H1 (cell line): ENCODE results near the gene RERE. TPM values are rescaled to one million over a fixed set of nuclear protein-coding genes. Genes with fewer than 3 reads are reported as not detected.

ENCODE experiments used
- CTCF ChIA-PET: fragments of 300-600 bp; sonication (Branson Sonifier 250); formaldehyde crosslinking; loops from one replicate; lab custom pipeline; 2021; ENCODE audit not compliant: partially characterized antibody; lab: Charles Lee
- POLR2A ChIA-PET: fragments of 300-600 bp; sonication (Branson Sonifier 250); formaldehyde crosslinking; loops from one replicate; lab custom pipeline; 2021; ENCODE audit warnings: inconsistent platforms; ENCODE audit not compliant: partially characterized antibody; lab: Charles Lee
- DNase-seq, 2 experiments: peaks; one replicate each; pipeline versions ENCODE4 v3.0.0 to v3.0.0-alpha.2; 2010 to 2022; ENCODE audit warnings: low spot score in 2 of 2, low read depth in 1 of 2, mixed read lengths in 1 of 2
- FAIRE-seq: peaks from 2 replicates; lab custom pipeline; 2011; peaks lifted over from hg19 to GRCh38; lab: Jason Lieb, UNC
- H2AFZ ChIP-seq: 2 replicates; pipeline ENCODE4 v1.8.1; 2012; ENCODE audit warnings: low read length, inconsistent platforms
- H2AK5ac ChIP-seq: 2 replicates; pipeline ENCODE4 v1.6.1; 2013; ENCODE audit warnings: low read depth, low read length
- H2BK120ac ChIP-seq: replicated peaks from 2 replicates; pipeline ENCODE3; 2013; ENCODE audit warnings: low read depth, low read length, inconsistent platforms
- H2BK12ac ChIP-seq: 2 replicates; pipeline ENCODE4 v1.6.1; 2013; ENCODE audit warnings: low read depth, low read length
- H2BK15ac ChIP-seq: 2 replicates; pipeline ENCODE4 v1.6.1; 2013; ENCODE audit warnings: low read length
- H2BK20ac ChIP-seq: 2 replicates; pipeline ENCODE4 v1.6.1; 2013; ENCODE audit warnings: low read length
- H2BK5ac ChIP-seq: 2 replicates; pipeline ENCODE4 v1.6.1; 2013; ENCODE audit warnings: low read depth, low read length
- H3K14ac ChIP-seq: 2 replicates; pipeline ENCODE4 v1.6.1; 2013; ENCODE audit warnings: inconsistent platforms; ENCODE audit not compliant: insufficient read length
- H3K18ac ChIP-seq: 2 replicates; pipeline ENCODE4 v1.6.1; 2013; ENCODE audit warnings: low read length; ENCODE audit errors: extremely low read depth
- H3K23ac ChIP-seq: 2 replicates; pipeline ENCODE4 v1.6.1; 2013; ENCODE audit warnings: inconsistent platforms; ENCODE audit not compliant: insufficient read length
- H3K23me2 ChIP-seq: 2 replicates; pipeline ENCODE4 v1.6.1; 2013; ENCODE audit warnings: low read depth, low read length
- H3K27ac ChIP-seq: 2 replicates; pipeline ENCODE4 v1.6.1; 2011; ENCODE audit warnings: low read depth, low read length, inconsistent platforms
- H3K27me3 ChIP-seq, 4 experiments: replicated peaks in 1 of 4; 1 replicate in 1 of 4; 2 replicates in 3 of 4; pipeline versions ENCODE4 v1.6.1 to v1.8.1; 2011 to 2013; ENCODE audit warnings: low read length in 3 of 4, mild to moderate bottlenecking in 3 of 4, inconsistent platforms in 2 of 4, mixed read lengths in 2 of 4, moderate library complexity in 1 of 4; ENCODE audit not compliant: control insufficient read depth in 3 of 4, insufficient read depth in 3 of 4; ENCODE audit errors: extremely low read depth in 1 of 4
- H3K36me3 ChIP-seq, 4 experiments: 2 replicates each; pipeline versions ENCODE4 v1.6.1 to v1.8.1; 2011 to 2013; ENCODE audit warnings: mild to moderate bottlenecking in 4 of 4, low read length in 3 of 4, moderate library complexity in 2 of 4, control low read depth in 1 of 4, inconsistent platforms in 1 of 4; ENCODE audit not compliant: insufficient read depth in 4 of 4, control insufficient read depth in 2 of 4
- H3K4ac ChIP-seq: replicated peaks from 2 replicates; pipeline ENCODE3; 2013; ENCODE audit warnings: low read length, low read depth, mixed read lengths, inconsistent platforms; ENCODE audit not compliant: insufficient read length
- H3K4me1 ChIP-seq, 4 experiments: replicated peaks in 1 of 4; 1 replicate in 1 of 4; 2 replicates in 3 of 4; pipeline versions ENCODE4 v1.6.1 to v1.8.1; 2011 to 2013; ENCODE audit warnings: low read length in 3 of 4, inconsistent platforms in 2 of 4, mixed read lengths in 1 of 4; ENCODE audit not compliant: insufficient read depth in 4 of 4, control insufficient read depth in 3 of 4
- H3K4me2 ChIP-seq, 2 experiments: 2 replicates each; pipeline versions ENCODE4 v1.6.1 to v1.8.1; 2011 to 2013; ENCODE audit warnings: low read depth in 2 of 2, low read length in 2 of 2, control low read depth in 1 of 2, inconsistent platforms in 1 of 2, mild to moderate bottlenecking in 1 of 2; ENCODE audit not compliant: insufficient read depth in 1 of 2
- H3K4me3 ChIP-seq, 4 experiments: fragments of 200-600, 300-600 bp in 1 of 4; sonication (generic), shearing (Covaris generic), sonication (Bioruptor Twin) in 1 of 4; 2 replicates each; pipeline versions ENCODE4 v1.5.1 to v1.8.1; 2011 to 2016; ENCODE audit warnings: low read length in 4 of 4, low read depth in 3 of 4, control low read depth in 2 of 4, inconsistent platforms in 2 of 4, mild to moderate bottlenecking in 2 of 4, mixed read lengths in 1 of 4, moderate library complexity in 1 of 4; ENCODE audit not compliant: insufficient read depth in 2 of 4; ENCODE audit errors: extremely low read depth in 1 of 4
- H3K56ac ChIP-seq: replicated peaks from 2 replicates; pipeline ENCODE3; 2013; ENCODE audit warnings: low read depth, mild to moderate bottlenecking, mixed read lengths, low read length, inconsistent platforms; ENCODE audit not compliant: insufficient read length
- H3K79me1 ChIP-seq: 2 replicates; pipeline ENCODE4 v1.6.1; 2013; ENCODE audit warnings: low read depth, low read length, control low read depth
- H3K79me2 ChIP-seq, 2 experiments: 2 replicates each; pipeline versions ENCODE4 v1.6.1 to v1.8.1; 2012 to 2013; ENCODE audit warnings: low read length in 2 of 2, mild to moderate bottlenecking in 2 of 2, inconsistent platforms in 1 of 2; ENCODE audit not compliant: insufficient read depth in 2 of 2, control insufficient read depth in 1 of 2
- H3K9ac ChIP-seq, 4 experiments: replicated peaks in 1 of 4; 1 replicate in 1 of 4; 2 replicates in 3 of 4; pipeline versions ENCODE4 v1.6.1 to v1.8.1; 2011 to 2013; ENCODE audit warnings: low read depth in 3 of 4, low read length in 3 of 4, control low read depth in 2 of 4, mild to moderate bottlenecking in 2 of 4, moderate library complexity in 2 of 4, inconsistent platforms in 1 of 4; ENCODE audit errors: extremely low read depth in 1 of 4
- H3K9me3 ChIP-seq, 2 experiments: 2 replicates each; pipeline versions ENCODE4 v1.6.1 to v1.8.1; 2012 to 2013; ENCODE audit warnings: mild to moderate bottlenecking in 2 of 2, moderate library complexity in 2 of 2, control low read depth in 1 of 2, inconsistent platforms in 1 of 2, low read depth in 1 of 2, low read length in 1 of 2, mixed read lengths in 1 of 2; ENCODE audit not compliant: insufficient read depth in 2 of 2
- H4K20me1 ChIP-seq, 2 experiments: replicated peaks in 1 of 2; 2 replicates each; pipeline versions ENCODE3 to v1.8.1; 2011 to 2013; ENCODE audit warnings: inconsistent platforms in 2 of 2, low read length in 2 of 2, mild to moderate bottlenecking in 1 of 2; ENCODE audit not compliant: insufficient read depth in 2 of 2, control insufficient read depth in 1 of 2
- H4K5ac ChIP-seq: 2 replicates; pipeline ENCODE4 v1.6.1; 2013; ENCODE audit warnings: low read length, low read depth, mixed read lengths, inconsistent platforms; ENCODE audit not compliant: insufficient read length
- H4K8ac ChIP-seq: 2 replicates; pipeline ENCODE4 v1.8.0; 2013; ENCODE audit warnings: mild to moderate bottlenecking, moderate library complexity, low read length, inconsistent platforms; ENCODE audit not compliant: insufficient read depth; ENCODE audit errors: extremely low read depth
- H4K91ac ChIP-seq: replicated peaks from 2 replicates; pipeline ENCODE3; 2013; ENCODE audit warnings: low read length, mixed read lengths, inconsistent platforms; ENCODE audit not compliant: insufficient read length
- BACH1 ChIP-seq: IDR thresholded peaks from 2 replicates; pipeline ENCODE4 v1.6.1; 2012; ENCODE audit warnings: low read length, improper control_type of control experiment
- BCL11A ChIP-seq, 2 experiments: IDR thresholded peaks; one replicate each; pipeline ENCODE4 v1.6.1; 2011; ENCODE audit warnings: low read depth in 2 of 2, low read length in 2 of 2, mild to moderate bottlenecking in 2 of 2
- CEBPB ChIP-seq: IDR thresholded peaks from 2 replicates; pipeline ENCODE4 v1.6.1; 2012; ENCODE audit warnings: low read depth, low read length
- CHD2 ChIP-seq: IDR thresholded peaks from 2 replicates; pipeline ENCODE4 v1.6.1; 2012; ENCODE audit warnings: low read length, improper control_type of control experiment
- JUND ChIP-seq: IDR thresholded peaks from 2 replicates; pipeline ENCODE4 v1.6.1; 2011; ENCODE audit warnings: mild to moderate bottlenecking, improper control_type of control experiment, low read length
- POU5F1 ChIP-seq: IDR thresholded peaks from 2 replicates; pipeline ENCODE4 v1.6.1; 2011; ENCODE audit warnings: low read depth, mild to moderate bottlenecking, low read length, moderate library complexity
- SP2 ChIP-seq: IDR thresholded peaks from 2 replicates; pipeline ENCODE4 v1.6.1; 2012; ENCODE audit warnings: mild to moderate bottlenecking, low read length, inconsistent platforms
- WGBS, 2 experiments: shearing (Covaris generic) in 1 of 2; methylation state at CpG; one replicate each; pipeline versions ENCODE4 v1.1.6 to v1.1.7; 2013 to 2015; ENCODE audit warnings: low lambda C conversion rate in 2 of 2, mixed read lengths in 2 of 2, inconsistent platforms in 1 of 2, low coverage in 1 of 2, missing lambda C conversion rate in 1 of 2; ENCODE audit not compliant: insufficient replicate concordance in 2 of 2, insufficient coverage in 1 of 2, insufficient read length in 1 of 2; ENCODE audit errors: extremely low coverage in 1 of 2, missing lambda C conversion rate in 1 of 2; 5-methylcytosine and 5-hydroxymethylcytosine counted together
- polyA plus RNA-seq, 7 experiments: library from polyadenylated mRNA; depleted of rRNA in 3 of 7; stranded (reverse) in 5 of 7; unstranded in 2 of 7; fragments of >200 nt in 5 of 7; fragments of 200-250 nt in 2 of 7; gene quantifications; 1 replicate in 5 of 7; 2 replicates in 1 of 7; 4 replicates in 1 of 7; pipeline versions ENCODE4 v1.2.1 to v1.2.3, GENCODE V29; 2011 to 2013; ENCODE audit warnings: missing spikeins in 2 of 7, mixed read lengths in 2 of 7
- total RNA-seq: library from RNA; stranded (reverse); fragmentation: NEBNext Ultra II Directional; extraction: Animal tissue kit (Norgen Biotek cat#: 25700); gene quantifications from 2 replicates; pipeline ENCODE4 v1.2.1, GENCODE V29; 2021
- TF ChIP-seq, protein P1 (sequence below), 3 experiments: IDR thresholded peaks; 1 replicate in 2 of 3; 2 replicates in 1 of 3; pipeline versions ENCODE4 v1.5.1 to v1.6.1; 2011; ENCODE audit warnings: low read length in 3 of 3, mild to moderate bottlenecking in 3 of 3, inconsistent platforms in 2 of 3, low read depth in 1 of 3, moderate library complexity in 1 of 3; ENCODE audit not compliant: insufficient read depth in 1 of 3; ENCODE audit errors: control extremely low read depth in 1 of 3
- TF ChIP-seq, protein P2 (sequence below): IDR thresholded peaks from 2 replicates; pipeline ENCODE4 v1.6.1; 2012; ENCODE audit warnings: low read length, inconsistent platforms

Gene RERE
- total and polyA plus RNA-seq, 2 of the 8 experiments (the other 6 are each of a cell fraction or from before 2014, with no cell fraction given), result 15.3 to 142 TPM

DNA sequence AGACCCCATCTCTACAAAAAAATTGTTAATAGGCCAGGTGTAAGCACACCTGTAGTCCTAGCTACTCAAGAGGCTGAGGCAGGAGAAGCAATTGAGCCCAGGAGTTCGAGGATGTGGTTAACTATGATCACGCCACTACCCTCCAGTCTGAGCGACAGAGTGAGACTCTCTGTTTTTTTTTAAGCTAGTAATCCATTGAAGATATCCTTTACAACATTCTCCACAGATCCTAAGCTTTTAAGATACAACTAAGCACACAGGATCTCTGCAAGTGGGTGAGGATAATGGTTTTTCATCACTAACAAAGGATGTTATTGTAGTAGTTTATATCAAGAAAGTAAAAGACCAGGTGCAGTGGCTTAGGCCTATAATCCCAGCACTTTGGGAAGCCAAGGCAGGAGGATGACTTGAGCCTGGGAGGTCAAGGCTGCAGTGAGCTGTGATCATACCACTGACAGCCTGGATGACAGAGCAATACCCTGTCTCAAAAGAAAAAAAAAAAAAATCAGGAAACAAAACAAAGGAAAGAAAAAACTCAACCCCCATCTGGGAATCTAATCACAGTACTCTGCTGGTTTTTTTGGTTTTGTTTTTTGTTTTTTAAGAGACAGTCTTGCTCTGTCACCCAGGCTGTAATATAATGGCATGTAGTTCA is 166.1 kb downstream of the RERE start:
- Histone ChIP-seq H2AFZ (no peak overlapping the region), H3K4me2 (no peak overlapping the region), H2BK15ac (no peak overlapping the region), H3K27me3 (no peaks in the 10 kb centered on the region), H3K79me2 (peaks cover 19 to 91% of the 10 kb centered on the region in 2 experiments), H4K5ac (no peak overlapping the region), H3K23me2 (no peaks in the 10 kb centered on the region), H3K79me1 (peaks cover 8% of the 10 kb centered on the region), H2AK5ac (no peak overlapping the region), H3K9ac (no peak overlapping the region), H3K4me1 (peaks cover 0 to 5% (median 0%) of the 10 kb centered on the region in 4 experiments; a peak in 1 of 7 replicates), H2BK20ac (no peak overlapping the region), H3K9me3 (no peaks in the 10 kb centered on the region), H3K14ac (no peak overlapping the region), H2BK120ac (no peak overlapping the region), H4K20me1 (peaks cover 16 to 17% of the 10 kb centered on the region in 2 experiments), H3K18ac (no peak overlapping the region), H3K56ac (no peak overlapping the region), H3K23ac (no peak overlapping the region), H3K4ac (no peak overlapping the region), H4K8ac (no peak overlapping the region), H4K91ac (no peak overlapping the region), H2BK12ac (no peak overlapping the region), H2BK5ac (no peak overlapping the region), H3K4me3 (no peak overlapping the region), H3K36me3 (peaks cover 0 to 8% (median 5%) of the 10 kb centered on the region in 4 experiments; a peak in 3 of 8 replicates), H3K27ac (no peak overlapping the region)
- POLR2A ChIA-PET, result interaction anchor here (0.7 to 1.1 kb wide), 3 partner anchors 12 to 446 kb away, joined by 3 to 5 read pairs (median 3); no protein-coding TSS in a partner anchor
- WGBS, 2 experiments, result 94% methylated on average over 3 of the region's 3 CpGs; no CpG with 5 or more reads in 1 of the 2 experiments
- DNase-seq, result no peak
- CTCF ChIA-PET, result interaction anchor here (0.6 to 2.9 kb wide), 9 partner anchors 9 to 206 kb away, joined by 3 to 12 read pairs (median 3); no protein-coding TSS in a partner anchor
- FAIRE-seq, result no peak
- TF ChIP-seq BCL11A (IDR thresholded peaks at IDR 0.05; ENCODE audit: low read depth in 2 of 2, low read length in 2 of 2) (no peak), POU5F1 (no peak), BACH1 (no peak), CHD2 (no peak), CEBPB (no peak), JUND (no peak), SP2 (no peak)
- TF ChIP-seq, protein P1, sequence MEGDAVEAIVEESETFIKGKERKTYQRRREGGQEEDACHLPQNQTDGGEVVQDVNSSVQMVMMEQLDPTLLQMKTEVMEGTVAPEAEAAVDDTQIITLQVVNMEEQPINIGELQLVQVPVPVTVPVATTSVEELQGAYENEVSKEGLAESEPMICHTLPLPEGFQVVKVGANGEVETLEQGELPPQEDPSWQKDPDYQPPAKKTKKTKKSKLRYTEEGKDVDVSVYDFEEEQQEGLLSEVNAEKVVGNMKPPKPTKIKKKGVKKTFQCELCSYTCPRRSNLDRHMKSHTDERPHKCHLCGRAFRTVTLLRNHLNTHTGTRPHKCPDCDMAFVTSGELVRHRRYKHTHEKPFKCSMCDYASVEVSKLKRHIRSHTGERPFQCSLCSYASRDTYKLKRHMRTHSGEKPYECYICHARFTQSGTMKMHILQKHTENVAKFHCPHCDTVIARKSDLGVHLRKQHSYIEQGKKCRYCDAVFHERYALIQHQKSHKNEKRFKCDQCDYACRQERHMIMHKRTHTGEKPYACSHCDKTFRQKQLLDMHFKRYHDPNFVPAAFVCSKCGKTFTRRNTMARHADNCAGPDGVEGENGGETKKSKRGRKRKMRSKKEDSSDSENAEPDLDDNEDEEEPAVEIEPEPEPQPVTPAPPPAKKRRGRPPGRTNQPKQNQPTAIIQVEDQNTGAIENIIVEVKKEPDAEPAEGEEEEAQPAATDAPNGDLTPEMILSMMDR (IDR thresholded peaks at IDR 0.05; ENCODE audit: control extremely low read depth in 1 of 3, insufficient read depth in 1 of 3, low read depth in 1 of 3, low read length in 3 of 3), result no peak
- TF ChIP-seq, protein P2, sequence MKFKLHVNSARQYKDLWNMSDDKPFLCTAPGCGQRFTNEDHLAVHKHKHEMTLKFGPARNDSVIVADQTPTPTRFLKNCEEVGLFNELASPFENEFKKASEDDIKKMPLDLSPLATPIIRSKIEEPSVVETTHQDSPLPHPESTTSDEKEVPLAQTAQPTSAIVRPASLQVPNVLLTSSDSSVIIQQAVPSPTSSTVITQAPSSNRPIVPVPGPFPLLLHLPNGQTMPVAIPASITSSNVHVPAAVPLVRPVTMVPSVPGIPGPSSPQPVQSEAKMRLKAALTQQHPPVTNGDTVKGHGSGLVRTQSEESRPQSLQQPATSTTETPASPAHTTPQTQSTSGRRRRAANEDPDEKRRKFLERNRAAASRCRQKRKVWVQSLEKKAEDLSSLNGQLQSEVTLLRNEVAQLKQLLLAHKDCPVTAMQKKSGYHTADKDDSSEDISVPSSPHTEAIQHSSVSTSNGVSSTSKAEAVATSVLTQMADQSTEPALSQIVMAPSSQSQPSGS, result no peak
